Astrocyte (in vitro differentiated cells and primary cell): ENCODE measurements around the gene OPN3. TPM values are rescaled to one million over a fixed set of nuclear protein-coding genes. Genes with fewer than 3 reads are reported as not detected.

Source experiments
- DNase-seq: peaks from one replicate; pipeline ENCODE4 v3.0.0-alpha.2; 2010; ENCODE audit warnings: low read depth
- FAIRE-seq: peaks from 2 replicates; lab custom pipeline; 2011; peaks lifted over from hg19 to GRCh38; lab: Jason Lieb, UNC
- H2AFZ ChIP-seq: 2 replicates; pipeline ENCODE4 v1.6.0; 2012; ENCODE audit warnings: low read depth, low read length, inconsistent platforms
- H3K27ac ChIP-seq: 2 replicates; pipeline ENCODE4 v1.5.1; 2011; ENCODE audit warnings: low read depth, low read length, inconsistent platforms
- H3K27me3 ChIP-seq: 2 replicates; pipeline ENCODE4 v1.6.0; 2011; ENCODE audit warnings: low read length, inconsistent platforms; ENCODE audit not compliant: insufficient read depth
- H3K36me3 ChIP-seq: 2 replicates; pipeline ENCODE4 v1.5.1; 2011; ENCODE audit warnings: low read length, inconsistent platforms; ENCODE audit not compliant: insufficient read depth
- H3K4me1 ChIP-seq: 2 replicates; pipeline ENCODE4 v1.5.1; 2011; ENCODE audit warnings: low read length, inconsistent platforms; ENCODE audit not compliant: insufficient read depth
- H3K4me2 ChIP-seq: 2 replicates; pipeline ENCODE4 v1.6.0; 2012; ENCODE audit warnings: low read length, inconsistent platforms
- H3K4me3 ChIP-seq: 2 replicates; pipeline ENCODE4 v1.5.1; 2011; ENCODE audit warnings: low read depth, mild to moderate bottlenecking, low read length, inconsistent platforms; ENCODE audit not compliant: insufficient read depth
- H3K79me2 ChIP-seq: 2 replicates; pipeline ENCODE4 v1.6.0; 2012; ENCODE audit warnings: mild to moderate bottlenecking, low read length, inconsistent platforms; ENCODE audit not compliant: insufficient read depth
- H3K9ac ChIP-seq: 2 replicates; pipeline ENCODE4 v1.6.0; 2012; ENCODE audit warnings: mild to moderate bottlenecking, low read length, inconsistent platforms
- H3K9me3 ChIP-seq: 2 replicates; pipeline ENCODE4 v1.5.1; 2012; ENCODE audit warnings: low read depth, mild to moderate bottlenecking, low read length, inconsistent platforms; ENCODE audit not compliant: insufficient read depth
- H4K20me1 ChIP-seq: 2 replicates; pipeline ENCODE4 v1.6.0; 2012; ENCODE audit warnings: low read length, inconsistent platforms; ENCODE audit not compliant: insufficient read depth
- H3K27ac Mint-ChIP-seq: one replicate; pipeline ENCODE4 v1.8.0; 2021; ENCODE audit warnings: mild to moderate bottlenecking, mixed read lengths; ENCODE audit not compliant: unreplicated experiment
- H3K27me3 Mint-ChIP-seq: one replicate; pipeline ENCODE4 v1.8.0; 2021; ENCODE audit warnings: low read depth, mixed read lengths; ENCODE audit not compliant: unreplicated experiment
- H3K36me3 Mint-ChIP-seq: one replicate; pipeline ENCODE4 v1.8.0; 2021; ENCODE audit warnings: low read depth, mixed read lengths; ENCODE audit not compliant: unreplicated experiment
- H3K4me1 Mint-ChIP-seq: one replicate; pipeline ENCODE4 v1.8.0; 2021; ENCODE audit warnings: low read depth, mixed read lengths; ENCODE audit not compliant: unreplicated experiment
- H3K4me3 Mint-ChIP-seq: one replicate; pipeline ENCODE4 v1.8.0; 2021; ENCODE audit warnings: mild to moderate bottlenecking, moderate library complexity, mixed read lengths; ENCODE audit not compliant: unreplicated experiment
- H3K9me3 Mint-ChIP-seq: one replicate; pipeline ENCODE4 v1.8.0; 2021; ENCODE audit warnings: mild to moderate bottlenecking, mixed read lengths; ENCODE audit not compliant: unreplicated experiment
- EZH2 ChIP-seq: IDR thresholded peaks from 2 replicates; pipeline ENCODE4 v1.6.1; 2012; ENCODE audit warnings: mild to moderate bottlenecking, low read length, inconsistent platforms; ENCODE audit not compliant: insufficient read depth
- total RNA-seq: library from RNA; stranded (reverse); gene quantifications from 2 replicates; pipeline ENCODE4 v1.2.1, GENCODE V29; 2021
- TF ChIP-seq, protein P1 (sequence below): IDR thresholded peaks from 2 replicates; pipeline ENCODE4 v1.5.1; 2011; ENCODE audit warnings: low read depth, mild to moderate bottlenecking, inconsistent platforms, low read length, moderate library complexity; ENCODE audit not compliant: insufficient read depth

Gene OPN3
- total RNA-seq, 1 donor from 2014 or later, result 16.9 TPM

- FAIRE-seq, result no peak
- TF ChIP-seq EZH2, result no peak
- TF ChIP-seq, protein P1, sequence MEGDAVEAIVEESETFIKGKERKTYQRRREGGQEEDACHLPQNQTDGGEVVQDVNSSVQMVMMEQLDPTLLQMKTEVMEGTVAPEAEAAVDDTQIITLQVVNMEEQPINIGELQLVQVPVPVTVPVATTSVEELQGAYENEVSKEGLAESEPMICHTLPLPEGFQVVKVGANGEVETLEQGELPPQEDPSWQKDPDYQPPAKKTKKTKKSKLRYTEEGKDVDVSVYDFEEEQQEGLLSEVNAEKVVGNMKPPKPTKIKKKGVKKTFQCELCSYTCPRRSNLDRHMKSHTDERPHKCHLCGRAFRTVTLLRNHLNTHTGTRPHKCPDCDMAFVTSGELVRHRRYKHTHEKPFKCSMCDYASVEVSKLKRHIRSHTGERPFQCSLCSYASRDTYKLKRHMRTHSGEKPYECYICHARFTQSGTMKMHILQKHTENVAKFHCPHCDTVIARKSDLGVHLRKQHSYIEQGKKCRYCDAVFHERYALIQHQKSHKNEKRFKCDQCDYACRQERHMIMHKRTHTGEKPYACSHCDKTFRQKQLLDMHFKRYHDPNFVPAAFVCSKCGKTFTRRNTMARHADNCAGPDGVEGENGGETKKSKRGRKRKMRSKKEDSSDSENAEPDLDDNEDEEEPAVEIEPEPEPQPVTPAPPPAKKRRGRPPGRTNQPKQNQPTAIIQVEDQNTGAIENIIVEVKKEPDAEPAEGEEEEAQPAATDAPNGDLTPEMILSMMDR, result no peak
These were observed 1.1 kb downstream of the OPN3 start for GRCh38 chr1:241638909-241639622.

GRCh38 chr1:241638099-241638682, 2.0 kb downstream of the OPN3 start:
- Histone ChIP-seq H3K4me2 (peak overlapping the region; percentile 94), H2AFZ (no peak overlapping the region), H3K27ac (no peak overlapping the region), H3K9ac (no peak overlapping the region), H3K36me3 (peaks cover 12% of the 10 kb centered on the region), H3K4me3 (peak overlapping the region; percentile 96), H3K4me1 (peaks cover 16% of the 10 kb centered on the region), H3K27me3 (no peaks in the 10 kb centered on the region), H3K9me3 (no peaks in the 10 kb centered on the region), H4K20me1 (peaks cover 18% of the 10 kb centered on the region), H3K79me2 (peaks cover 47% of the 10 kb centered on the region)
- FAIRE-seq (no peak), DNase-seq (no peak)
- no peaks in the 10 kb centered on the region for H3K27me3 Mint-ChIP-seq
- no peaks in the 10 kb centered on the region for H3K36me3 Mint-ChIP-seq
- peak overlapping the region; percentile 93 for H3K4me3 Mint-ChIP-seq
- peaks cover 34% of the 10 kb centered on the region for H3K4me1 Mint-ChIP-seq
- TF ChIP-seq EZH2, result no peak
- TF ChIP-seq, protein P1, result no peak
- H3K9me3 Mint-ChIP-seq, result peaks cover 2% of the 10 kb centered on the region
- H3K27ac Mint-ChIP-seq, result no peak overlapping the region

More at GRCh38 chr1:241638909-241639622, 1.1 kb downstream of the OPN3 start:
- H3K4me1 ChIP-seq, result peaks cover 16% of the 10 kb centered on the region
- peaks cover 34% of the 10 kb centered on the region for H3K4me1 Mint-ChIP-seq
- peak overlapping the region; percentile 37 for H3K27ac ChIP-seq
- peak overlapping the region; percentile 96 for H3K4me3 ChIP-seq
- H3K9me3 ChIP-seq, result no peaks in the 10 kb centered on the region
- H3K9me3 Mint-ChIP-seq, result peaks cover 2% of the 10 kb centered on the region
- DNase-seq, result no peak
- H3K4me2 ChIP-seq, result peak overlapping the region; percentile 94
- peak overlapping the region; percentile 55 for H3K27ac Mint-ChIP-seq
- peaks cover 18% of the 10 kb centered on the region for H4K20me1 ChIP-seq
- peak overlapping the region; percentile 91 for H3K9ac ChIP-seq
- H3K4me3 Mint-ChIP-seq, result peak overlapping the region; percentile 93
- H2AFZ ChIP-seq, result peak overlapping the region; percentile 42
- no peaks in the 10 kb centered on the region for H3K27me3 Mint-ChIP-seq
- peaks cover 12% of the 10 kb centered on the region for H3K36me3 ChIP-seq
- H3K27me3 ChIP-seq, result no peaks in the 10 kb centered on the region
- H3K36me3 Mint-ChIP-seq, result no peaks in the 10 kb centered on the region
- peaks cover 45% of the 10 kb centered on the region for H3K79me2 ChIP-seq

GRCh38 chr1:241637604-241638003, 2.6 kb downstream of the OPN3 start:
- TF ChIP-seq EZH2, result no peak
- TF ChIP-seq, protein P1, result no peak
- Histone ChIP-seq H3K4me1 (peaks cover 16% of the 10 kb centered on the region), H4K20me1 (peaks cover 18% of the 10 kb centered on the region), H3K27ac (no peak overlapping the region), H3K36me3 (peaks cover 12% of the 10 kb centered on the region), H3K9ac (no peak overlapping the region), H3K79me2 (peaks cover 50% of the 10 kb centered on the region), H3K9me3 (no peaks in the 10 kb centered on the region), H3K4me3 (no peak overlapping the region), H3K4me2 (peak overlapping the region; percentile 94), H2AFZ (no peak overlapping the region), H3K27me3 (no peaks in the 10 kb centered on the region)
- DNase-seq (no peak), FAIRE-seq (no peak)
- Mint-ChIP-seq H3K27me3 (no peaks in the 10 kb centered on the region), H3K4me3 (peak overlapping the region; percentile 93), H3K27ac (no peak overlapping the region), H3K36me3 (no peaks in the 10 kb centered on the region), H3K9me3 (peaks cover 2% of the 10 kb centered on the region), H3K4me1 (peaks cover 34% of the 10 kb centered on the region)
